Psoas muscle (tissue), 8 donors: ENCODE results near the gene COX19. TPM values are rescaled to one million over a fixed set of nuclear protein-coding genes. Genes with fewer than 3 reads are reported as not detected.

ENCODE experiments used
- ATAC-seq, 4 donors: fragments of 200-7000 bp; cut with Tn5 transposase; one replicate each; pipeline ENCODE4 v1.9.1; 2020; ENCODE audit warnings: moderate library complexity in 3 of 4, mild to moderate bottlenecking in 2 of 4
- DNase-seq, 2 donors: peaks; one replicate each; pipeline ENCODE4 v3.0.0-alpha.2; 2020
- H3K27ac ChIP-seq: fragments of 200-600 bp; one replicate; pipeline ENCODE4 v1.8.0; 2022
- H3K27me3 ChIP-seq, 3 donors: fragments of 200-600 bp in 1 of 3; one replicate each; pipeline versions ENCODE4 v1.6.1 to v1.8.0; 2013 to 2022; ENCODE audit warnings: low read length in 2 of 3, mild to moderate bottlenecking in 2 of 3, moderate library complexity in 1 of 3; ENCODE audit not compliant: insufficient read depth in 3 of 3
- H3K36me3 ChIP-seq, 2 donors: fragments of 200-600 bp in 1 of 2; one replicate each; pipeline versions ENCODE4 v1.6.1 to v1.8.0; 2013 to 2022; ENCODE audit warnings: low read depth in 1 of 2, mild to moderate bottlenecking in 1 of 2, moderate library complexity in 1 of 2; ENCODE audit not compliant: insufficient read depth in 1 of 2
- H3K4me1 ChIP-seq: fragments of 200-600 bp; one replicate; pipeline ENCODE4 v1.8.0; 2022
- H3K4me3 ChIP-seq: fragments of 200-600 bp; one replicate; pipeline ENCODE4 v1.8.0; 2022; ENCODE audit warnings: mild to moderate bottlenecking
- H3K9me3 ChIP-seq: fragments of 200-600 bp; one replicate; pipeline ENCODE4 v1.8.0; 2022
- WGBS, 3 donors: extraction: QIAGEN DNeasy Blood & Tissue Kit; methylation state at CpG; one replicate each; pipeline versions ENCODE4 v1.1.6 to v1.1.7; 2013; 5-methylcytosine and 5-hydroxymethylcytosine counted together
- intact Hi-C, 2 donors: fragments of 100-400 bp; cut with DNase I; formaldehyde crosslinking; loops; one replicate each; pipeline versions ENCODE4 v1.11.0 to v1.14.2; 2022
- polyA plus RNA-seq, 3 donors: library from polyadenylated mRNA; stranded (reverse); fragments of 200-250 nt; gene quantifications; one replicate each; pipeline ENCODE4 v1.2.3, GENCODE V29; 2013
- total RNA-seq, 4 donors: library from RNA; stranded (reverse); fragmentation: NEBNext Ultra II Directional in 2 of 4; extraction: Animal tissue kit (Norgen Biotek cat#: 25700) in 2 of 4; gene quantifications; one replicate each; pipeline versions ENCODE4 v1.2.1 to v1.2.4, GENCODE V29; 2021 to 2023
- TF ChIP-seq, protein P1 (sequence below): fragments of 200-600 bp; IDR thresholded peaks from one replicate; pipeline ENCODE4 v1.8.0; 2022; ENCODE audit warnings: antibody characterized with exemption
- donor health status: healthy with polysubstance abuse.
- donor health status: DM: no; HTN: no; CAD: no; lungs with moderate emphysema.
- donor health status: Bipolar disorder and iron deficiency.
- donor health status: healthy.
- donor health status: DM: yes; HTN: yes; CAD: no.
- donor health status: DM: no; HTN: no; CAD: no.
- donor health status: DM: no; HTN: no; CAD: no.
- donor health status: DM: yes; HTN: yes; CAD: no.

The COX19 gene
- total and polyA plus RNA-seq, 7 donors: 4.5 to 12.2 (median 7.5) TPM

DNA sequence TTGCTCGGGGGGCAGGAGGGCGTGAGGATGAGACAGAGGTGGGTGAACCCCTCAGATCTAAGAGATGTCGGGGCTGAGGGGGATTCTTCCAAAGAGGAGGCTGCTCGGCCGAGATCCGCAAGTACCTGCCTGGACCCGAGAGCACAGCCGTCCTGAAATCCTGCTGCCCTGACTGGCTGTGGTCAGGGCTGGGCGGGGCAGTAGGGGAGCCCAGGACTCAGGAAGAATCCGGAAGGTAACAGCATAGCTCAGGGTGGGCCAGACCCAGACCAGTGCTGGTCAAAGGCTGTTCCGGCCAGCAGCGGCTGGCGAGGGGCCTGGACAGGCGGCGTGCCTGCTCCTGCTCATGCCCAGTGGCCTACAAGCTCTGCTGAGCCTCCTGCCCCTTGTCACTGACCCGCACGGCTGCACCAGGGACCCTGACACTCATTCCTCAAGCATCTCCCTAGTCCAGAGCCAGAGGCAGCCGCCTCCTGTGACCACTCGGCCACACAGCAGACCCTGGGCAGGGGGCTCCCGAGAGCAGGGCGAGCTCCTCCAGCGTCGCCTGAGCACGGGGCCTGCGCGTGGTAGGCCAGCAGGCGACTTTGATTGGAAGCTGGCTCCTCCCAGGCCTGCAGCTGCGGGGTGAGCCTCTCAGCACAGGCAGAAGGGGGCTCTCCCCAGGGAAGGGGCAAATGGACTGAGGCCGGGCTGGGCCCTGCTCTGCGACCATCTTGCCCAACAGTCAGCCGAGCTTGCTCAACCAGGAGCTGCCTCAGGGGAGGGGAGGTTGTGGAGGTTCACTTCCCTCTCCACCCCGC lies 17.7 kb downstream of the COX19 start:
- 57 to 68% (median 58%) methylated on average over 32 of the region's 32 CpGs for WGBS, 3 donors
- Histone ChIP-seq H3K4me3 (no peak overlapping the region), H3K27ac (no peak overlapping the region), H3K9me3 (no peaks in the 10 kb centered on the region), H3K4me1 (no peaks in the 10 kb centered on the region), H3K27me3 (peaks cover 0 to 40% (median 14%) of the 10 kb centered on the region in 3 donors), H3K36me3 (no peaks in the 10 kb centered on the region)
- DNase-seq: peak; percentile 40 to 74
- TF ChIP-seq, protein P1, sequence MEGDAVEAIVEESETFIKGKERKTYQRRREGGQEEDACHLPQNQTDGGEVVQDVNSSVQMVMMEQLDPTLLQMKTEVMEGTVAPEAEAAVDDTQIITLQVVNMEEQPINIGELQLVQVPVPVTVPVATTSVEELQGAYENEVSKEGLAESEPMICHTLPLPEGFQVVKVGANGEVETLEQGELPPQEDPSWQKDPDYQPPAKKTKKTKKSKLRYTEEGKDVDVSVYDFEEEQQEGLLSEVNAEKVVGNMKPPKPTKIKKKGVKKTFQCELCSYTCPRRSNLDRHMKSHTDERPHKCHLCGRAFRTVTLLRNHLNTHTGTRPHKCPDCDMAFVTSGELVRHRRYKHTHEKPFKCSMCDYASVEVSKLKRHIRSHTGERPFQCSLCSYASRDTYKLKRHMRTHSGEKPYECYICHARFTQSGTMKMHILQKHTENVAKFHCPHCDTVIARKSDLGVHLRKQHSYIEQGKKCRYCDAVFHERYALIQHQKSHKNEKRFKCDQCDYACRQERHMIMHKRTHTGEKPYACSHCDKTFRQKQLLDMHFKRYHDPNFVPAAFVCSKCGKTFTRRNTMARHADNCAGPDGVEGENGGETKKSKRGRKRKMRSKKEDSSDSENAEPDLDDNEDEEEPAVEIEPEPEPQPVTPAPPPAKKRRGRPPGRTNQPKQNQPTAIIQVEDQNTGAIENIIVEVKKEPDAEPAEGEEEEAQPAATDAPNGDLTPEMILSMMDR: no peak
- ATAC-seq: peak in 1 of 4 donors; percentile 41
- intact Hi-C loops: loop anchor here in 1 of 2 donors (5.0 kb wide), 1 partner anchor 50 kb away; no protein-coding TSS in a partner anchor

DNA sequence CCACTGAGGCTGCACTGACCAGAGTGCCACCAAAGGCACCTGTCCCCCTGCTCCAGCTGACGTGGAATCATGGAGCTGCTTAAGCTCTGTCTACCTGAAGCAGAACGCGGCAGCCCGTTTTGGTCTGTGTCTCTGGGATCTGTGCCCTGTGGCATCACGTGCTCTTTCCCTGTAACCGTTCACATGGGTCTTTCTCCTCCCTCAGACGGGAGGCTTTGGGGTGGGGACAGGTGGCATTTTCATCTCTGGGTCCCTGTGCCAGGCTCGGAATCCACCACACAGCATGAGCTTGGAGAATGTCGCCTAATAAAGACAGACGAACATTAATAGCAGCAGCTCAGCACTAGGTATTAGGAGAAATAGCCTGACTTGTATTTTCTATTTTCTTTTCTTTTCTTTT lies 19.3 kb downstream of the COX19 start:
- Histone ChIP-seq H3K27ac (no peak overlapping the region), H3K4me1 (no peaks in the 10 kb centered on the region), H3K36me3 (no peaks in the 10 kb centered on the region), H3K4me3 (no peak overlapping the region), H3K9me3 (no peaks in the 10 kb centered on the region), H3K27me3 (peaks cover 0 to 46% (median 14%) of the 10 kb centered on the region in 3 donors)
- ATAC-seq (no peak), DNase-seq (peak in 1 of 2 donors; percentile 32)
- 57 to 73% (median 62%) methylated on average over 10 of the region's 10 CpGs for WGBS, 3 donors
- TF ChIP-seq, protein P1: no peak
- intact Hi-C loops: loop anchor here in 1 of 2 donors (5.0 kb wide), 1 partner anchor 49 kb away; no protein-coding TSS in a partner anchor

DNA sequence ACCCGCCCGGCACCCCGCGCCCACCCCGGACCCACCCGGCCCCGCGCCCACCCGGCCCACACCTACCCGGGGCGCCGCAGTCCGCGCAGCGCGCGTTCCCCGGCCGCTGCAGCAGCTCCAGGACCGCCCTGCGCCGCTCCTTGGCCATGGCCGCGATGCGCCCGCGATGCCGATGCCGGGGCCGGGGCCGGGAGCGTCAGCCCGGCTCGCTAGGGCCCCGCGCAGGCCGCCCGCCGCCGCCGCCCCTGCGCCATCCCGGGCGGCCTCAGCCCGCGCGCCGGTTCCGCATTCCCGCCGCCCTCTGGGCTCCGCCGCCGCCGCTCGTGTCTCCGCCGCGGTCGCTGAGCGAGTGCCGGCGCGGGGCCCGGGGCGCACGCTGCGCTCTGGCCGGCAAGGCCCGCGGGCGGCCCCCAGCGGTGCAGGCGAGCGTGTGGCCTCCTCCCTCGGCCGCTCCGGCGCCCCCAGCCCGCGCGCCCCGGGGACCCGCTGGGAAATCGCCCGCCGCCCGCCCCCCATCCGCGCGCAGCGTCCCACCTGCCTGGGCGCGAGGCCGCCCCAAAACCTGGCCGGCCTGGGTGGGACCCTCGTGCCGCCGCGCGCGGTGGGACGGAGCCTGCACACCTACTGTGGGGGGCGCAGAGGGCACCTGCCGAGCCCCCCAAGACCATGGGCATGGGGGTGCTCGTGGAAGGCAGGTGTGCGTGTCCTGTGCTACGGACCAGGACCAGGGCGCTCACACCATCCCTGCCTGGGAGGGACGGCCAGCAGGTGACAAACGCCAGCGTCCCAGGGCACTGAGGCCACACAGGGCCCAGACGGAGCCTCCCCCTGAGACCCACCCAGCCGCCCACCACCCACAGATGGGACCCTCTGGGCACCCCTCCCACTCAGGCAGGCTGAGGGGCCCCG lies 20.8 kb downstream of the COX19 start, which contains the start of gene ADAP1:
Gene ADAP1, minus strand, starts transcription at position 351 of the 909 bp plus-strand sequence. Its CDS starts 203 bp downstream, at position 148.
- Histone ChIP-seq H3K9me3 (no peaks in the 10 kb centered on the region), H3K4me3 (peak within 1 kb of the TSS; percentile 62), H3K27ac (no peak within 1 kb of the TSS), H3K4me1 (no peaks in the 10 kb centered on the region), H3K27me3 (peaks cover 0 to 54% (median 14%) of the 10 kb centered on the region in 3 donors), H3K36me3 (no peaks in the 10 kb centered on the region)
- TF ChIP-seq, protein P1: no peak
- intact Hi-C loops: loop anchor here in 1 of 2 donors (5.0 kb wide), 1 partner anchor 47 kb away; no protein-coding TSS in a partner anchor
- ATAC-seq (peak; percentile 48 to 73 (median 62)), DNase-seq (peak; percentile 51 to 62)
- WGBS, 3 donors: 9 to 20% (median 16%) methylated on average over 47 to 115 of the region's 115 CpGs

DNA sequence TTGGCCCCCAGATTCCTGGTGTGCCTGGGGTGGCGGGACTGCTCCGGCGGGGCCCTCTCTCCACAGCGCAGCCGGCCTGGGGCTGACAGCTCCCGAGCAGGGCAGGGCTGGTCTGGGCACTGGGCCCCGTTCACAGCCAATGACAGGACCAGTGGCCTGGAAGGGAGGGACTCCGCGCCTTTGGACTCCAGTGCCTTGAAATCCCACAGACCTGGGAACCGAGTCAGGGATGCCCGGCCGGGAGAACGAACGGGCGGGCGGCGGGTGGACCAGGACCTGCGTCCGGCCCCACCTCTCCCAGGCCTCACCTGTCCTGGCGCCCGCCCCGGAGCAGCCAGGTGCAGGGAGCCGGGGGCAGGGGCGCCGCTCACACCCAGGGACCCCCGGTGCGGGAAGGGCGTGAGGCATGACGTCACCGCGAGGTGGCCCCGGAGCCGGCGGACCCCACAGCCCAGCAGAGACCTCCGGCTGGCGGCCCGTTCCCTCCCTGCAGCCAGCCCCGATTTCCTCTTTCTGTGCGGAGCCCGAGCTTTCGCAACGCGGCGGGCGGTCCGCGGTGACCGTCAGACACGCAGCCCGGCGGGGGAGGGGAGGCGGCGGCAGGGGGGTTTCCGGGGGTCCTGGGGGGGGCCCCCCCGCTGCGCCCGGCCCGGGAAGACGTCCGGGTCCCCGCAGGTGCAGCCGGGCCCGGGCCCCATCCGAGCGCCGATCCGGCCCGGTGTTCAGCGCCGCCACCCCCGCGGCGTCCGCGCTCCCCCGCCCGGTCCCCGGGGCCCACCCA lies 21.6 kb downstream of the COX19 start:
- H3K4me1 ChIP-seq: no peaks in the 10 kb centered on the region
- TF ChIP-seq, protein P1: no peak
- no peak overlapping the region for H3K27ac ChIP-seq
- no peaks in the 10 kb centered on the region for H3K9me3 ChIP-seq
- WGBS, 3 donors: 2 to 3% (median 3%) methylated on average over 27 to 78 of the region's 78 CpGs
- peak; percentile 56 to 71 for DNase-seq
- peaks cover 0 to 62% (median 17%) of the 10 kb centered on the region in 3 donors for H3K27me3 ChIP-seq
- H3K36me3 ChIP-seq: no peaks in the 10 kb centered on the region
- intact Hi-C loops: no loop called here
- peak; percentile 18 to 44 (median 34) for ATAC-seq
- peak overlapping the region; percentile 62 for H3K4me3 ChIP-seq
